Nucleus accumbens (tissue), 56 donors: ENCODE data around the gene METTL23.
A peak's percentile ranks its signal among the peaks of the same experiment; 100 is the strongest.
"Not testable (repeated sequence)": the region's sequence is repeated elsewhere in the genome, so short reads cannot be mapped to it uniquely, and the experiment has no call there.

Experiments
- DNase-seq, 56 donors: peaks; one replicate each; lab custom pipeline; 2025; lab: John Stamatoyannopoulos, UW

METTL23 gene

GRCh38 chr17:76710863-76711611 is 15.6 kb upstream of the METTL23 start, which contains the start of gene MXRA7:
TSS of gene MXRA7 (minus strand) at chr17:76710965. CDS start at chr17:76710946, 19 bp downstream.
- DNase-seq = peak in 45 of 56 donors; percentile 29 to 85 (median 58)

DNA sequence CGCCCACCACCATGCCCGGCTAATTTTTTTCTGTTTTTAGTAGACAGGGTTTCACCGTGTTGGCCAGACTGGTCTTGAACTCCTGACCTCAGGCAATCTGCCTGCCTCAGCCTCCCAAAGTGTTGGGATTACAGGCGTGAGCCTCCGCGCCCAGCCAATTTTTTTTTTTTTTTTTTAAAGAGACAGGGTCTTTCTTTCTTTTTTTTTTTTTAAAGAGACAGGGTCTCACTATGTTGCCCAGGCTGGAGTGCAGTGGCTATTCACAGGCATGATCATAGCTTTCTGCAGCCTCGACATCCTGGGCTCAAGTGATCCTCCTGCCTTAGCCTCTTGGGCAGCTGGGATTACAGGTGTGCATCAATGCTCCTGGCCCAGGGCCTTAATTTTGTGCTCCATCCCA is 14.3 kb upstream of the METTL23 start:
- DNase-seq = not testable (repeated sequence)

- no peak for DNase-seq
Observed at GRCh38 chr17:76713765-76714164, 12.9 kb upstream of the METTL23 start.

DNA sequence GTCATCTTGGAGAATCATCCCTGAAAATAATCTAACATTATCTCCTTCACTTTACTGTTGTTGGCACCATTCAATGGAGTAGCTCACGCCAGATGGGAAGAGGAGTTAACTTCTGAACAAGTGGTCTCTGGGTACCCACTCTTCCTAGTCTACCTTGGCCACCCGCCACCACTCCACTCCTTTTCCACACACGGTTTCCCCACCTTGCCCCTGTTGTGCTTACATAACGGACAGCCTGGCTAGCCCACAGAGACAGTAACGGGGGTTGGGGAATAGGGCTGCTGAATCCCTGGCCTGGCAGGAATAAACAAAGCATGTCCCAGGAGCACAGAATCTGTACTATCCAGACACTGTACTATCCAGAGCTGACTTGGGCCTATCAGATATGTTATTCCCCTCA is 12.3 kb upstream of the METTL23 start:
- DNase-seq = no peak

GRCh38 chr17:76714822-76715495 is 11.7 kb upstream of the METTL23 start:
- DNase-seq = peak in 30 of 56 donors; percentile 9 to 88 (median 36)

GRCh38 chr17:76715496-76715830 is 11.2 kb upstream of the METTL23 start:
- no peak for DNase-seq

- no peak for DNase-seq
Observed at GRCh38 chr17:76716146-76716838, 10.3 kb upstream of the METTL23 start.

DNA sequence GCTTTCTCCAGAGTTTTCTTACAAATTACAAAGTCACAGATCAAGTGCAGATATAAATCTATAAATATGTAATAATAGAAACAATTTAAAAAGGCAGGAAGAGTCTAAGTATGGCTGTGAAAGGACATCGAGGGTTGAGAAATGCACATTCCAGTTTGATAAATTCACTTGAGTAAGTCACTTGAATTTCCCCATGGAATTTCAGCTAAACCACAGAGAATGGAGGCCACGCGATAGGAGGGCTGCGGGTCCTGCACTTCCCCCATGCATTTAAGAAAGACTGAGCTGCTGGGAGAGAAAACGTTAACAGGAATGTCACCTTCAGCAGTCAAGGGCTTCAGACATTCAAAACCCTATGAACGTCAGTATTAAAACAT is 9.8 kb upstream of the METTL23 start:
- DNase-seq = no peak

GRCh38 chr17:76718516-76718915 is 8.1 kb upstream of the METTL23 start:
- DNase-seq = no peak

DNA sequence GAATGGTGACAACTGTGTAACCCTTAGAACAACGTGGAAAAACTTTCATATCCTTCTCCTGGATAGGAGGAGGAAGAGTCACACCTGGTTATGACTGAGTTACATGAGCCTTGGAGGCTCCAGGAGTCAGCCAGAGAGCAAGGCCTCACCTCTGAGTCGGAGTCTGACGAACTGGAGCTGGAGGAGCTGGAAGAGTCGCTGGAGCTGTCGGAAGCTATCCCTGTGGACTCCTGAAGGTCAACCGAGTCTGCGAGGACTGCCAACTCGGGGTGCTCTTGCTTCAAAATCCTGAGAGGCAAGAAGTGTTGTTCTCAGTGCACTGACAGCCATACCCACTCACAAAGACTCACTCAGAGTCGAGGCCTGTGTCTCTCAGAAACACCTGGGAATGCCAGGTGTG is 6.4 kb upstream of the METTL23 start:
- DNase-seq = no peak

GRCh38 chr17:76720941-76721340 is 5.7 kb upstream of the METTL23 start:
- no peak for DNase-seq

DNA sequence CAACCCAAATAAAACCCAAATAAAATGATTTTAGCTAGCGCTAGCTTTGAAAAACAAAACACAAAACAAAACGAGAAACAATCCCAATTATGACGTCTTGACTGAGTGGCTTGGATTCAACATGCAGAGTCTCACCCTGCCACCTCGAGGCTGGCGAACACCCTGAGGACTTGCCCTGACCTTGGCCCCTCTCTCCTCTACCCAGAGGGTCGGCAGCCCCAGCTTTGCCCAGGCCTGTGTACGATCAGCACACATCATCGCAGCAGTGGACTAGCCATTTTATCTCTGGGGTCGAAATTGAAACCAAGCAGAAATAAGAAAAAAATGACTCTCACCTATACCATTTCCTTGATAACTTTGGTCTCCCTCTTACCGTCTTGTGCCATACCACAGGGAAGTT is 5.2 kb upstream of the METTL23 start:
- DNase-seq = no peak

DNA sequence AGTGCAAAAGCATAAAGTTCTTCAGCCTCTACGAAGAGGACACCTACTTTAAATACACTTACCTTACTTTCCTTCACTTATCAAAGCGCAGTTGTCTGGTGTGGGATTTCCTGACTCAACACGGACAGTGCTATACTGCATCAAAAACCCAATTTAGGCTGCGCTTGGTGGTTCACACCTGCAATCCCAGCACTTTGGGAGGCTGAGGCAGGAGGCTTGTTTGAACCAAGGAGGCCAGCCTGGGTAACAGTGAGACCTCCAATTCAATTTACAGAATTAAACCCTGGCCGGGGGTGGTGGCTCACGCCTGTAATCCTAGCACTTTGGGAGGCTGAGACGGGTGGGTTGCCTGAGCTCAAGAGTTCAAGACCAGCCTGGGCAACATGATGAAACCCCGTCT is 4.4 kb upstream of the METTL23 start:
- no peak for DNase-seq

GRCh38 chr17:76722977-76723376 is 3.7 kb upstream of the METTL23 start:
- not testable (repeated sequence) for DNase-seq

GRCh38 chr17:76723812-76724211 is 2.8 kb upstream of the METTL23 start:
- DNase-seq = no peak

- DNase-seq = peak in 35 of 56 donors; percentile 17 to 67 (median 54)
Observed at GRCh38 chr17:76725580-76726230, 934 bp upstream of the METTL23 start.

GRCh38 chr17:76726231-76726775 is 336 bp upstream of the METTL23 start, which contains the start of gene JMJD6:
TSS of gene JMJD6 (minus strand) at chr17:76726606. CDS start at chr17:76726475, 131 bp downstream.
- DNase-seq = peak; percentile 77 to 98 (median 95)

DNA sequence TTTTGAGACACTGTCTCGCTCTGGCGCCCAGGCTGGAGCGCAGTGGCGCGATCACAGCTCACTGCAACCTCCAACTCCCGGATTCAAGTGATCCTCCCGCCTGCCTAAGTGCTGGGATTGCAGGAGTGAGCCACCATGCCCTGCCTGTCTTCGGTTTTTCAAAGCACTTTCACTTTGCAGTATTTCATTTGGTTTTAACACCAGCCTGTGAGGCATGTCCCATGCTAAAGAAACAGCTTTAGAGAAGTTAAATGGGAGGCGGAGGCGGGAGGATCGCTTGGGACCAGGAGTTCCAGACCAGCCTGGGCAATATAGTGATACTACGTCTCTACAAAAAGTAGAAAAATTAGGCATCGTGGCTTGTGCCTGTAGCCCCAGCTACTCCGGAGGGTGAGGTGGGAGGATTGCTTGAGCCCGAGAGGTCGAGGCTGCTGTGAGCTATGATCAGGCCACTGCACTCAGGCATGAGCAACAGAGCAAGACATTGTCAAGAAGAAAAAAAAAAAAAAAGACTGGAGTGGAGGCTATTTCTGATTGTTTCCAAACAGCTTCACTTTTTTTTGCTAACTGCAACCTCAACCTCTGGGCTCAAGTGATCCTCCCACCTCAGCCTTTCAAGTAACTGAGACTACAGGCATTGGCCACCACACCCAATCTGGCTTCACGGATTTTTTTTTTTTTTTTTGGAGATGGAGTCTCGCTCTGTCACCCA is 1.3 kb downstream of the METTL23 start:
- no peak for DNase-seq

GRCh38 chr17:76731800-76732733 is 5.4 kb downstream of the METTL23 start:
- DNase-seq = not testable (repeated sequence)
